ENCODE data around the gene HTR6. TPM values are rescaled to one million over a fixed set of nuclear protein-coding genes. Genes with fewer than 3 reads are reported as not detected.

HTR6 gene
- total and polyA plus RNA-seq, 2 of the 4 experiments (the other 2 are of a cell fraction) = not detected

DNA sequence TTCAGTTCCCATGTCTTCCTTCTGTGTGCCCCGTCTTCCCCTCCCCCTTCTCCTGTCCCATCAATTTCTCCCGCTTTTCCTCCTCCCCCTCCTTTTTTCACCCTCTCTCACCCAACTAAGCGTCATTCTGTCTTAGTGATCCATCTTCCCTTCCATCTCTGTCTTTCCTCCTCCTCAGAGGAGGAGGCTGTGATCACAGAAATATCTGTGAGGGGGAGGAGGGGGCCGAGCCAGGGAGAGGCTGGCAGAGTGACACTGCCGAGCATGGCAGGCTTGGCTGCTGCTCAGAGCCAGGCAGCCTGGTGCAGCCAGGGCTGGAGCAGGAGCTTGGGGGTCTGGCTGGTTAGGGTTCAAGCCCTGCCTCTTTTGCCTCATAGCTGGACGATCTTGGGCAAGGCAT, 7.6 kb downstream of the HTR6 start:
- Histone ChIP-seq H2BK15ac (ENCODE audit: low read depth, low read length) (no peak overlapping the region), H3K9me1 (ENCODE audit: insufficient read depth, low read length) (no peaks in the 10 kb centered on the region), H2BK5ac (ENCODE audit: low read depth, low read length, poor library complexity, severe bottlenecking) (no peak overlapping the region), H2BK120ac (ENCODE audit: low read depth, low read length) (no peak overlapping the region), H3K4me1 (ENCODE audit: control insufficient read depth, insufficient read depth, low read length) (no peaks in the 10 kb centered on the region), H3K4ac (ENCODE audit: low read depth, low read length) (no peak overlapping the region), H3K56ac (ENCODE audit: extremely low read depth, insufficient read depth, low read length) (no peak overlapping the region), H3K4me3 (ENCODE audit: insufficient read depth, low read depth, low read length) (no peak overlapping the region), H3K79me1 (ENCODE audit: low read depth in 1 of 2, low read length in 2 of 2) (no peaks in the 10 kb centered on the region), H3K23ac (ENCODE audit: low read depth, low read length) (no peak overlapping the region), H2AK9ac (replicated peaks; ENCODE audit: low read depth, low read length, poor library complexity) (no peak overlapping the region), H3K9me3 (ENCODE audit: control insufficient read depth, insufficient read depth, low read length) (no peaks in the 10 kb centered on the region), H3K27ac (ENCODE audit: insufficient read depth, low read length) (no peak overlapping the region), H4K8ac (ENCODE audit: low read depth in 2 of 2, low read length in 2 of 2) (no peak overlapping the region), H3K36me3 (ENCODE audit: control insufficient read depth, insufficient read depth, low read length) (no peaks in the 10 kb centered on the region), H4K20me1 (ENCODE audit: insufficient read depth, low read length) (0 out of 2 replicates have a peak, but pooled peaks cover 3% of the 10 kb centered on the region), H3K27me3 (ENCODE audit: control insufficient read depth, insufficient read depth, low read length) (peaks cover 35% of the 10 kb centered on the region), H2BK20ac (ENCODE audit: low read depth, low read length) (no peak overlapping the region), H3K18ac (ENCODE audit: low read depth, low read length) (no peak overlapping the region), H2AK5ac (ENCODE audit: low read depth, low read length) (no peak overlapping the region), H2AFZ (replicated peaks; ENCODE audit: low read length, poor library complexity) (no peak overlapping the region), H3K4me2 (ENCODE audit: low read depth, low read length) (no peak overlapping the region), H4K91ac (ENCODE audit: insufficient read depth, low read depth, low read length) (no peak overlapping the region), H3K9ac (ENCODE audit: low read depth, low read length) (no peak overlapping the region), H4K5ac (ENCODE audit: low read depth, low read length) (no peak overlapping the region), H3K14ac (replicated peaks; ENCODE audit: low read depth, low read length) (no peak overlapping the region)
- POLR2A ChIA-PET (ENCODE audit: unreplicated experiment) = no interaction called here
- dilution Hi-C loops (cut with HindIII; ENCODE audit: low sequenced_read_pairs, unreplicated experiment) (no loop called here), in situ Hi-C loops (cut with MboI; ENCODE audit: low sequenced_read_pairs) (no loop called here), intact Hi-C loops (cut with micrococcal nuclease) (no loop called here)
- CTCF ChIA-PET = interaction anchor here (0.6 to 1.0 kb wide), 2 partner anchors 43 to 498 kb away, joined by 3 read pairs; no protein-coding TSS in a partner anchor
- no CpG with 5 or more reads among the region's 6 CpGs for WGBS, 2 experiments (ENCODE audit: extremely low coverage in 2 of 2, insufficient read length in 1 of 2)
- DNase-seq (no peak), ATAC-seq (ENCODE audit: low read depth) (no peak)
- BruUV-seq (replicated peaks) = no TSS peak
- no peak for TF ChIP-seq MAFK (IDR thresholded peaks at IDR 0.05; ENCODE audit: low read depth, low read length)
- TF ChIP-seq, protein P1, sequence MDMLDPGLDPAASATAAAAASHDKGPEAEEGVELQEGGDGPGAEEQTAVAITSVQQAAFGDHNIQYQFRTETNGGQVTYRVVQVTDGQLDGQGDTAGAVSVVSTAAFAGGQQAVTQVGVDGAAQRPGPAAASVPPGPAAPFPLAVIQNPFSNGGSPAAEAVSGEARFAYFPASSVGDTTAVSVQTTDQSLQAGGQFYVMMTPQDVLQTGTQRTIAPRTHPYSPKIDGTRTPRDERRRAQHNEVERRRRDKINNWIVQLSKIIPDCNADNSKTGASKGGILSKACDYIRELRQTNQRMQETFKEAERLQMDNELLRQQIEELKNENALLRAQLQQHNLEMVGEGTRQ (IDR thresholded peaks at IDR 0.05; ENCODE audit: low read depth, low read length) = no peak
- no peak for TF ChIP-seq CEBPB (IDR thresholded peaks at IDR 0.05; ENCODE audit: low read depth, low read length)
- TF ChIP-seq RFX5 (IDR thresholded peaks at IDR 0.05; ENCODE audit: low read depth, low read length) = no peak
- TF ChIP-seq, protein P2, sequence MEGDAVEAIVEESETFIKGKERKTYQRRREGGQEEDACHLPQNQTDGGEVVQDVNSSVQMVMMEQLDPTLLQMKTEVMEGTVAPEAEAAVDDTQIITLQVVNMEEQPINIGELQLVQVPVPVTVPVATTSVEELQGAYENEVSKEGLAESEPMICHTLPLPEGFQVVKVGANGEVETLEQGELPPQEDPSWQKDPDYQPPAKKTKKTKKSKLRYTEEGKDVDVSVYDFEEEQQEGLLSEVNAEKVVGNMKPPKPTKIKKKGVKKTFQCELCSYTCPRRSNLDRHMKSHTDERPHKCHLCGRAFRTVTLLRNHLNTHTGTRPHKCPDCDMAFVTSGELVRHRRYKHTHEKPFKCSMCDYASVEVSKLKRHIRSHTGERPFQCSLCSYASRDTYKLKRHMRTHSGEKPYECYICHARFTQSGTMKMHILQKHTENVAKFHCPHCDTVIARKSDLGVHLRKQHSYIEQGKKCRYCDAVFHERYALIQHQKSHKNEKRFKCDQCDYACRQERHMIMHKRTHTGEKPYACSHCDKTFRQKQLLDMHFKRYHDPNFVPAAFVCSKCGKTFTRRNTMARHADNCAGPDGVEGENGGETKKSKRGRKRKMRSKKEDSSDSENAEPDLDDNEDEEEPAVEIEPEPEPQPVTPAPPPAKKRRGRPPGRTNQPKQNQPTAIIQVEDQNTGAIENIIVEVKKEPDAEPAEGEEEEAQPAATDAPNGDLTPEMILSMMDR (conservative IDR thresholded peaks at IDR 0.05; ENCODE audit: low read depth, low read length) = no peak
- no peak for TF ChIP-seq CHD1 (IDR thresholded peaks at IDR 0.05; ENCODE audit: low read depth, low read length)
- no peak for TF ChIP-seq RCOR1 (IDR thresholded peaks at IDR 0.05; ENCODE audit: insufficient replicate concordance, low read length)
- no peak for TF ChIP-seq RAD21 (IDR thresholded peaks at IDR 0.05; ENCODE audit: low read length)
- TF ChIP-seq POLR2A (IDR thresholded peaks at IDR 0.05; ENCODE audit: low read depth, low read length) = no peak
- TF ChIP-seq SMC3 (IDR thresholded peaks at IDR 0.05; ENCODE audit: low read depth, low read length) = no peak
- TF ChIP-seq NFE2L2 (IDR thresholded peaks at IDR 0.05; ENCODE audit: low read depth, low read length) = no peak
- TF ChIP-seq, protein P3, sequence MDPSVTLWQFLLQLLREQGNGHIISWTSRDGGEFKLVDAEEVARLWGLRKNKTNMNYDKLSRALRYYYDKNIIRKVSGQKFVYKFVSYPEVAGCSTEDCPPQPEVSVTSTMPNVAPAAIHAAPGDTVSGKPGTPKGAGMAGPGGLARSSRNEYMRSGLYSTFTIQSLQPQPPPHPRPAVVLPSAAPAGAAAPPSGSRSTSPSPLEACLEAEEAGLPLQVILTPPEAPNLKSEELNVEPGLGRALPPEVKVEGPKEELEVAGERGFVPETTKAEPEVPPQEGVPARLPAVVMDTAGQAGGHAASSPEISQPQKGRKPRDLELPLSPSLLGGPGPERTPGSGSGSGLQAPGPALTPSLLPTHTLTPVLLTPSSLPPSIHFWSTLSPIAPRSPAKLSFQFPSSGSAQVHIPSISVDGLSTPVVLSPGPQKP (IDR thresholded peaks at IDR 0.05; ENCODE audit: borderline replicate concordance, low read depth, low read length) = no peak
- TF ChIP-seq MAZ (IDR thresholded peaks at IDR 0.05; ENCODE audit: borderline replicate concordance, low read depth, low read length) = no peak
- TF ChIP-seq FOS (IDR thresholded peaks at IDR 0.05; ENCODE audit: low read depth, low read length) = no peak
- no peak for TF ChIP-seq MXI1 (IDR thresholded peaks at IDR 0.05; ENCODE audit: borderline replicate concordance, low read depth, low read length)
